Omental fat pad (tissue), 4 donors: ENCODE measurements around the gene UBE2J1. TPM values are rescaled to one million over a fixed set of nuclear protein-coding genes. Genes with fewer than 3 reads are reported as not detected.

Experiments
- ATAC-seq: fragments of 150-250 bp; one replicate; pipeline ENCODE4 v1.9.1; 2016; ENCODE audit warnings: mild to moderate bottlenecking, moderate library complexity; ENCODE audit not compliant: low FRiP score
- DNase-seq: peaks from one replicate; pipeline ENCODE4 v3.0.0-alpha.2; 2019; ENCODE audit warnings: low spot score
- total RNA-seq, 4 donors: library from RNA; depleted of rRNA; stranded (reverse); fragments of >200 nt; gene quantifications; one replicate each; pipeline ENCODE4 v1.1.0, GENCODE V29; 2016
- TF ChIP-seq, protein P1 (sequence below), 3 donors: fragments of 450-650 bp; IDR thresholded peaks; one replicate each; pipeline ENCODE4 v1.5.1; 2016 to 2017; ENCODE audit warnings: antibody characterized with exemption in 3 of 3, mild to moderate bottlenecking in 3 of 3, moderate library complexity in 2 of 3

UBE2J1 gene
- total RNA-seq, 4 donors from 2014 or later = 32.3 to 62.2 (median 39.8) TPM

DNA sequence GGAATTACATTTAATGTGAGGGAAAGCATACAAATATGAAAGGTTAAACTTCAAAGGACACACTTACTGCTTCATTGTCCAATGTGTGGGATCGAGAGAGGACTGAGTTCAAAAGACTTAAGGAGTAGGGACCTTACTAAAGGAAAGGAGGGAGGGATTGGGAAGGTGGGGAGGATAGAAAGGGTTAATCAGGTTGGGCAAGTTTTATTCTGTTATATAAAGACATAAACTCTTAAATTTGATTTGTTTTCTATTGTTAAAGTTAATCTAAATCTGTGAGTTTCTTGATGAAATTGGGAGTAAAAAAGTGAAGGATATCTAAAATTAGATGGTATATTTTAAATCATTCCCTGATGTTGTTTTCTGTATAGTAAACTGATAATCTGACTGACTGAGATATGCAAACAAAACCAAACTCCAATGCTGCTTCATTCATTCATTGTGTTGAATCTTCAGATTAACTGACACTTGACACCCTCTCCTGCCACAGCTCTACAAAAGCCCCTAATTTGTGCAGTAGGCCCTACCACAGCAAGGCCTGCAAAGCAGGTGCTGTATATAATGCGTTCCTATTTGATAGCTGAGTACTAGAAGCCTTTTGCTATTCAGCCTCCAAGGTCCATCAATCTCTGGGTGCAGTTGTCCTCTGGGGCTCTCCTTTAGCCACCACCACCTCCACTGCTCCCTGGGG, 1.3 kb upstream of the UBE2J1 start:
- ATAC-seq = no peak
- TF ChIP-seq, protein P1, sequence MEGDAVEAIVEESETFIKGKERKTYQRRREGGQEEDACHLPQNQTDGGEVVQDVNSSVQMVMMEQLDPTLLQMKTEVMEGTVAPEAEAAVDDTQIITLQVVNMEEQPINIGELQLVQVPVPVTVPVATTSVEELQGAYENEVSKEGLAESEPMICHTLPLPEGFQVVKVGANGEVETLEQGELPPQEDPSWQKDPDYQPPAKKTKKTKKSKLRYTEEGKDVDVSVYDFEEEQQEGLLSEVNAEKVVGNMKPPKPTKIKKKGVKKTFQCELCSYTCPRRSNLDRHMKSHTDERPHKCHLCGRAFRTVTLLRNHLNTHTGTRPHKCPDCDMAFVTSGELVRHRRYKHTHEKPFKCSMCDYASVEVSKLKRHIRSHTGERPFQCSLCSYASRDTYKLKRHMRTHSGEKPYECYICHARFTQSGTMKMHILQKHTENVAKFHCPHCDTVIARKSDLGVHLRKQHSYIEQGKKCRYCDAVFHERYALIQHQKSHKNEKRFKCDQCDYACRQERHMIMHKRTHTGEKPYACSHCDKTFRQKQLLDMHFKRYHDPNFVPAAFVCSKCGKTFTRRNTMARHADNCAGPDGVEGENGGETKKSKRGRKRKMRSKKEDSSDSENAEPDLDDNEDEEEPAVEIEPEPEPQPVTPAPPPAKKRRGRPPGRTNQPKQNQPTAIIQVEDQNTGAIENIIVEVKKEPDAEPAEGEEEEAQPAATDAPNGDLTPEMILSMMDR (IDR thresholded peaks at IDR 0.05) = no peak
- no peak for DNase-seq

DNA sequence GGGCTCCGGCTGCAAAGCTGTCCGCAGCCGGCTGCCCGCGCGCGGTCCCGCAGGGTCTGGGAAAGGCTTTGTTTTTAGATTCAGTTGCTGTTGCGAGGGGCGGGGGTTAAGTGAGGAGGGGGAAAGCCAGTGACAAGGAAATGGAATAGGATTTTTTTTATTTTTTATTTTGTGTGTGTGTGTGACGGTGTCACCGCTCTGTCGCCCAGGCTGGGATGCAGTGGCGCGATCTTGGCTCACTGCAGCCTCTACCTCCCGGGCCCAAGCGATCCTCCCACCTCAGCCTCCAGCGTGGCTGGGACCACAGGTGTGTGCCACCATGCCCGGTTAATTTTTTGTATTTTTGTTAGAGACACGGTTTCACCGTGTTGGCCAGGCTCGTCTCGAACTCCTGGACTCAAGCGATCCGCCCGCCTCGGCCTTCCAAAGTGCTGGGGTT, 615 bp upstream of the UBE2J1 start:
- ATAC-seq (no peak), DNase-seq (no peak)
- TF ChIP-seq, protein P1 (IDR thresholded peaks at IDR 0.05) = no peak

- DNase-seq = no peak
- ATAC-seq = no peak
- TF ChIP-seq, protein P1 (IDR thresholded peaks at IDR 0.05) = no peak
These were observed 748 bp downstream of the UBE2J1 start for GRCh38 chr6:89351671-89352277.

GRCh38 chr6:89350281-89350966, 2.1 kb downstream of the UBE2J1 start:
- TF ChIP-seq, protein P1 (IDR thresholded peaks at IDR 0.05) = no peak
- DNase-seq = no peak
- ATAC-seq = no peak

GRCh38 chr6:89348372-89348771, 4.2 kb downstream of the UBE2J1 start:
- TF ChIP-seq, protein P1 (IDR thresholded peaks at IDR 0.05) = no peak
- no peak for ATAC-seq
- DNase-seq = no peak

DNA sequence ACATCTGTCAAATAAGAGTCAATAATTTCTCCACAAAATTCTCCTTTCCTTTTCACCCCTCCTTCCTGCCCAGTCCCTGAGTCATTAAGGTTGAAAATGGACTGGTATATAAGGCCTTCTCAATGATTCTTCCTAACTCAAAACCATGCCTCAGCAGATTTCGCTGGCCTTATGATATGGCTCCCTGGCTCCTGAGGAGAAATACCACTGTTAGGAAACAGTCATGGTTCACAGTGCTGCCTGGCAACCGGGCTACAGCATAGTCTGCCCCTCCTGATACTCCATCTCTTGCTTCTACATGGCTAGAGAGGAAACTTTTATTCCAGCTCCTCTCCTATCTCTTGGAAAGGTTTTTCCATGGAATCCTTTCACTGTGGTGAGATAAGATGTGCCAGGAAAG, 4.7 kb downstream of the UBE2J1 start:
- ATAC-seq (no peak), DNase-seq (no peak)
- TF ChIP-seq, protein P1 (IDR thresholded peaks at IDR 0.05) = no peak
